OCI-LY1 (cell line): ENCODE measurements around the gene SLC12A4.

ENCODE experiments used
- H2AFZ ChIP-seq: fragments of 200-600 bp; sonication (generic), shearing (Covaris generic); 2 replicates; pipeline ENCODE4 v1.6.0; 2014; ENCODE audit warnings: antibody characterized with exemption, mild to moderate bottlenecking, low read length
- H3F3A ChIP-seq: fragments of 200-600 bp; sonication (generic), shearing (Covaris generic); 2 replicates; pipeline ENCODE4 v1.6.0; 2014; ENCODE audit warnings: mild to moderate bottlenecking, antibody characterized with exemption, low read length, moderate library complexity; ENCODE audit not compliant: insufficient read depth
- H3K27ac ChIP-seq: fragments of 200-600 bp; sonication (generic); 2 replicates; pipeline ENCODE4 v1.5.1; 2014; ENCODE audit warnings: low read length, mixed run types, mild to moderate bottlenecking, low read depth; ENCODE audit not compliant: poor library complexity, severe bottlenecking
- H3K27me3 ChIP-seq: fragments of 200-600 bp; sonication (generic); 2 replicates; pipeline ENCODE4 v1.6.0; 2014; ENCODE audit warnings: antibody characterized with exemption, mild to moderate bottlenecking, low read length, moderate library complexity; ENCODE audit not compliant: insufficient read depth
- H3K36me3 ChIP-seq: fragments of 200-600 bp; sonication (generic); 2 replicates; pipeline ENCODE4 v1.6.1; 2014; ENCODE audit warnings: mild to moderate bottlenecking, antibody characterized with exemption, low read length, moderate library complexity, mixed read lengths; ENCODE audit not compliant: insufficient read depth
- H3K4me1 ChIP-seq: fragments of 200-600 bp; sonication (generic); 2 replicates; pipeline ENCODE4 v1.5.1; 2014; ENCODE audit warnings: mild to moderate bottlenecking, low read length, moderate library complexity; ENCODE audit not compliant: insufficient read depth, severe bottlenecking
- H3K4me2 ChIP-seq: fragments of 200-600 bp; sonication (generic), shearing (Covaris generic); 2 replicates; pipeline ENCODE4 v1.6.1; 2014; ENCODE audit warnings: low read length
- H3K4me3 ChIP-seq: fragments of 200-600 bp; sonication (generic); 2 replicates; pipeline ENCODE4 v1.5.1; 2014; ENCODE audit warnings: low read length, low read depth, mild to moderate bottlenecking, mixed read lengths; ENCODE audit not compliant: poor library complexity, severe bottlenecking
- H3K79me2 ChIP-seq: fragments of 200-600 bp; shearing (Covaris generic); 2 replicates; pipeline ENCODE4 v1.6.1; 2016; ENCODE audit warnings: mixed run types, low read length, mixed read lengths; ENCODE audit not compliant: insufficient read depth
- H3K9ac ChIP-seq: fragments of 200-600 bp; sonication (generic), shearing (Covaris generic); 2 replicates; pipeline ENCODE4 v1.6.1; 2014; ENCODE audit warnings: mild to moderate bottlenecking, low read length, mixed read lengths
- H3K9me2 ChIP-seq: fragments of 200-600 bp; sonication (generic), shearing (Covaris generic); 2 replicates; pipeline ENCODE4 v1.6.1; 2014; ENCODE audit warnings: low read depth, mild to moderate bottlenecking, low read length, mixed read lengths
- H3K9me3 ChIP-seq: fragments of 200-600 bp; shearing (Covaris generic); 2 replicates; pipeline ENCODE4 v1.6.1; 2014; ENCODE audit warnings: low read length, mixed read lengths
- H4K20me1 ChIP-seq: fragments of 200-600 bp; sonication (generic), shearing (Covaris generic); 2 replicates; pipeline ENCODE4 v1.6.0; 2016; ENCODE audit warnings: mild to moderate bottlenecking, low read length; ENCODE audit not compliant: insufficient read depth
- EZH2 ChIP-seq: fragments of 200-600 bp; sonication (generic), shearing (Covaris generic); IDR thresholded peaks from 2 replicates; pipeline ENCODE4 v1.8.0; 2017; ENCODE audit warnings: borderline replicate concordance, mixed run types, mild to moderate bottlenecking, antibody characterized with exemption, low read length, moderate library complexity, mixed read lengths
- TF ChIP-seq, protein P1 (sequence below): fragments of 200-600 bp; sonication (generic), shearing (Covaris generic); IDR thresholded peaks from 2 replicates; pipeline ENCODE4 v1.5.1; 2017; ENCODE audit warnings: mild to moderate bottlenecking, antibody characterized with exemption, low read length, moderate library complexity, mixed read lengths

The SLC12A4 gene

DNA sequence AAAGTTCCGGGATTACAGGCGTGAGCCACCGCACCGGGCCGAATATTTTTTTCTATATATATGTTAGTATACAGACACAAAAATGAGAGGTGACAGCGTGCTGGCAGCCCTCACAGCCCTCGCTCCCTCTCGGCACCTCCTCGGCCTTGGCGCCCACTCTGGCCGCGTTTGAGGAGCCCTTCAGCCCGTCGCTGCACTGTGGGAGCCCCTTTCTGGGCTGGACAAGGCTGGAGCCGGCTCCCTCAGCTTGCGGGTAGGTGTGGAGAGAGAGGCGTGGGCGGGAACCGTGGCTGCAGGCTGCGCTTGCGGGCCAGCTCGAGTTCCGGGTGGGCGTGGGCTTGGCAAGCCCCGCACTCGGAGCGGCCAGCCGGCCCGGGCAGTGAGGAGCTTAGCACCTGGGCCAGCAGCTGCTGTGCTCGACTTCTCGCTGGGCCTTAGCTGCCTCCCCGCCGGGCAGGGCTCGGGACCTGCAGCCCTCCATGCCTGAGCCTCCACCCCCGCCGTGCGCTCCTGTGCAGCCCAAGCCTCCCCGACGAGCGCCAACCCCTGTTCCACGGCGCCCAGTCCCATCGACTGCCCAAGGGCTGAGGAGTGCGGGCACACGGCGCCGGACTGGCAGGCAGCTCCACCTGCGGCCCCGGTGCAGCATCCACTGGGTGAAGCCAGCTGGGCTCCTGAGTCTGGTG, 13.7 kb upstream of the SLC12A4 start:
- Histone ChIP-seq H3K4me1 (peaks cover 15% of the 10 kb centered on the region), H3K4me2 (no peak overlapping the region), H3K9me3 (no peaks in the 10 kb centered on the region), H3K27ac (no peak overlapping the region), H3K9me2 (no peaks in the 10 kb centered on the region), H3K36me3 (no peaks in the 10 kb centered on the region), H3K4me3 (no peak overlapping the region), H3K9ac (no peak overlapping the region), H3K27me3 (no peaks in the 10 kb centered on the region), H4K20me1 (no peaks in the 10 kb centered on the region), H2AFZ (no peak overlapping the region), H3K79me2 (no peaks in the 10 kb centered on the region), H3F3A (no peaks in the 10 kb centered on the region)
- no peak for TF ChIP-seq EZH2
- TF ChIP-seq, protein P1, sequence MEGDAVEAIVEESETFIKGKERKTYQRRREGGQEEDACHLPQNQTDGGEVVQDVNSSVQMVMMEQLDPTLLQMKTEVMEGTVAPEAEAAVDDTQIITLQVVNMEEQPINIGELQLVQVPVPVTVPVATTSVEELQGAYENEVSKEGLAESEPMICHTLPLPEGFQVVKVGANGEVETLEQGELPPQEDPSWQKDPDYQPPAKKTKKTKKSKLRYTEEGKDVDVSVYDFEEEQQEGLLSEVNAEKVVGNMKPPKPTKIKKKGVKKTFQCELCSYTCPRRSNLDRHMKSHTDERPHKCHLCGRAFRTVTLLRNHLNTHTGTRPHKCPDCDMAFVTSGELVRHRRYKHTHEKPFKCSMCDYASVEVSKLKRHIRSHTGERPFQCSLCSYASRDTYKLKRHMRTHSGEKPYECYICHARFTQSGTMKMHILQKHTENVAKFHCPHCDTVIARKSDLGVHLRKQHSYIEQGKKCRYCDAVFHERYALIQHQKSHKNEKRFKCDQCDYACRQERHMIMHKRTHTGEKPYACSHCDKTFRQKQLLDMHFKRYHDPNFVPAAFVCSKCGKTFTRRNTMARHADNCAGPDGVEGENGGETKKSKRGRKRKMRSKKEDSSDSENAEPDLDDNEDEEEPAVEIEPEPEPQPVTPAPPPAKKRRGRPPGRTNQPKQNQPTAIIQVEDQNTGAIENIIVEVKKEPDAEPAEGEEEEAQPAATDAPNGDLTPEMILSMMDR = no peak

DNA sequence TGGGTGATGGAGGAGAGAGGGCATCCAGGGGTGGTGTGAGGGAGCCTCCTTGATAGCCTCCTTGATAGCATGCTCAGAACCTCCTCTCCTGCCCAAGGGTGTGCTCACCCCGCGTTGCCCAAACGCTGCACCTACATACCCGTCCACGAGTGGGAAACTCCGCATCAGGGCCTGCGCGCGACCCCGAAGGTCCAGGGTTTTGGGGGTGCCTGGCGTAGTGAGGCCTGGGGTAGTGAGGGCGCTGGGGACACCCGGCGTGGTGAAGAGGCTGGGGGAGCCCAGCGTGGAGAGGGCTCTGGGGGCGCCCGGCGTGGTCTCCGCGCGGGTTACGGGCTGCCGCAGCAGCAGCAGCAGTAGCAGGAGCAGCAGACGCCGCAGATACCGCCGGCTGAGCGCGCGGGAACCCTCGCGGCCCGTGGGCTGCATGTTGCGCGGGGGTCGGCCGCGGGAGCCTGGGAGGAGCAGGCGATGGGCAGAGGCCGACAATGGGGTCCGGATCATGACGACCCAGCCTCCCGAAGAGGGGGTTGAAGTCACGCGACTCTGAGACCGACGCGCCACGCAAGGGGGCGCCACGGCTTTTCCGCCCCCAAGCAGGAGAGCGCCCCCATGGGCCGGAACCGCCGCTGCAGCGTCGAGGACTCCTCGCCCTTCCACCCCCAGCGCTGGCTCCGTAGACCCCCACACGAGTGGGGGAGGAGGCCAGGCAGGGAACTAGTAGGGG, 11.7 kb upstream of the SLC12A4 start, which contains the start of gene DPEP3:
DPEP3 (minus strand) TSS at position 545 of the 724 bp plus-strand sequence; CDS start at position 426, 119 bp downstream.
- no peaks in the 10 kb centered on the region for H3K36me3 ChIP-seq
- H3F3A ChIP-seq = no peaks in the 10 kb centered on the region
- no peaks in the 10 kb centered on the region for H3K9me2 ChIP-seq
- H3K9ac ChIP-seq = no peak within 1 kb of the TSS
- H3K79me2 ChIP-seq = no peaks in the 10 kb centered on the region
- no peak for TF ChIP-seq EZH2
- TF ChIP-seq, protein P1 = no peak
- no peak within 1 kb of the TSS for H2AFZ ChIP-seq
- H3K27ac ChIP-seq = no peak within 1 kb of the TSS
- no peaks in the 10 kb centered on the region for H3K9me3 ChIP-seq
- no peaks in the 10 kb centered on the region for H4K20me1 ChIP-seq
- no peaks in the 10 kb centered on the region for H3K27me3 ChIP-seq
- H3K4me1 ChIP-seq = peaks cover 15% of the 10 kb centered on the region
- H3K4me2 ChIP-seq = no peak within 1 kb of the TSS
- no peak within 1 kb of the TSS for H3K4me3 ChIP-seq

DNA sequence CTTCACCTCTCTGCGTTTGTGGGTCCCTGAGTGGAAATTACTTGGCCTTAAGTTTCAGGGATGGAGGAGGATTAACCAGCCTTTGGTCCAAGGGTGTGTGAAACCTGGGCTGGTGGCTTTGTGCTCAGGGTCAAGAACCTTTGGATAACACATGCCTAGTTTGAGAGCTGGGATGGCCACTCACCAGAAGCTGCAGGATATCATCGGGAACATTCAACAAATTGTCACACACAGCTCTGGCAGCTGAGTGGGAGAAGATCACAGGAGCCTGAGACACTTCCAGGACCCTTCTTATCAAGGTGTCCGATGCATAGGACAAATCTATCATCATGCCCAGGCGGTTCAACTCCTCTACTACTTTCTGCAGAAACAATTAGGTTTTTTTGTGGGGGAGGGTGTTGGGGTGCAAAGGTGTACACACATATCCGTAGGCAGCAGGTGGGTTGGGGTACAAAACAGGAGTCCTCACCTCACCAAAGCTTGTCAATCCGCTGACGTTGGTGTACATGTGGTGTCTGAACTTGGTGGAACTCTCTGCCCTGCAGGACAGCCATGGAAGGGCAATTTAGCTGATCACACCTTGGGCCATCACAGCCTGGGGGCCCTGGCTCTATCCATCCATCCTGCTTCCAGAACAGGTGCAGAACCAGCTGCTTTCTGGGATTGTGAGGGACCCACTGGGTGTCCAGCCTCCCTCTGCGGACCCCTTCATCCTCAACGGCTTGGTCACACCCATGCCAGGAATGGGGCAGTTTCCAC, 9.2 kb upstream of the SLC12A4 start:
- Histone ChIP-seq H3K9me3 (no peaks in the 10 kb centered on the region), H4K20me1 (no peaks in the 10 kb centered on the region), H3K9ac (no peak overlapping the region), H3K36me3 (no peaks in the 10 kb centered on the region), H3K79me2 (no peaks in the 10 kb centered on the region), H3K9me2 (no peaks in the 10 kb centered on the region), H2AFZ (no peak overlapping the region), H3K4me1 (no peaks in the 10 kb centered on the region), H3K27me3 (no peaks in the 10 kb centered on the region), H3K4me2 (no peak overlapping the region), H3K27ac (no peak overlapping the region), H3K4me3 (no peak overlapping the region), H3F3A (no peaks in the 10 kb centered on the region)
- no peak for TF ChIP-seq EZH2
- TF ChIP-seq, protein P1 = no peak
